HepG2 (cell line): ENCODE data around the gene PTPRD. TPM values are rescaled to one million over a fixed set of nuclear protein-coding genes. Genes with fewer than 3 reads are reported as not detected.

Experiments
- ATAC-seq: fragments of 200-7000 bp; cut with Tn5 transposase; 3 replicates; pipeline ENCODE4 v1.9.1; 2020; ENCODE audit warnings: mild to moderate bottlenecking, moderate library complexity
- BruUV-seq: library from RNA; stranded (reverse); fragments of 400-500 nt; replicated peaks from 2 replicates; lab custom pipeline; 2021; lab: Mats Ljungman, UMichigan
- CTCF ChIA-PET: fragments of 300-600 bp; formaldehyde crosslinking; extraction: SDS; loops from one replicate; lab custom pipeline; 2021; ENCODE audit warnings: low total read pairs, inconsistent platforms, low intra/inter-chr PET ratio; lab: Yijun Ruan, JAX
- POLR2A ChIA-PET: fragments of 350-600 bp; sonication (Branson Sonifier 250); formaldehyde crosslinking; loops from one replicate; lab custom pipeline; 2020; ENCODE audit warnings: antibody characterized with exemption, inconsistent platforms; lab: Yijun Ruan, JAX
- DNase-seq: peaks from one replicate; pipeline ENCODE4 v3.0.0-alpha.2; 2015; ENCODE audit warnings: low spot score
- FAIRE-seq: peaks from 3 replicates; lab custom pipeline; 2011; peaks lifted over from hg19 to GRCh38; lab: Jason Lieb, UNC
- H2AFZ ChIP-seq: one replicate; pipeline ENCODE4 v1.6.1; 2011; ENCODE audit warnings: low read length, inconsistent platforms
- H3K27ac ChIP-seq: fragments of 300-600 bp; 3 replicates; pipeline ENCODE4 v1.8.0; 2011; ENCODE audit warnings: mixed run types, mild to moderate bottlenecking, mixed read lengths, low read length, inconsistent platforms; ENCODE audit not compliant: insufficient read depth; ENCODE audit errors: extremely low read length
- H3K27me3 ChIP-seq, 2 experiments: fragments of 200-600 bp in 1 of 2; 2 replicates in 1 of 2; 3 replicates in 1 of 2; pipeline versions ENCODE4 v1.6.0 to v1.8.0; 2011; ENCODE audit warnings: low read length in 2 of 2, mild to moderate bottlenecking in 2 of 2, moderate library complexity in 2 of 2, inconsistent platforms in 1 of 2; ENCODE audit not compliant: insufficient read depth in 2 of 2, control insufficient read depth in 1 of 2
- H3K36me3 ChIP-seq, 2 experiments: fragments of 200-600 bp in 1 of 2; replicated peaks in 1 of 2; 2 replicates in 1 of 2; 3 replicates in 1 of 2; pipeline versions ENCODE4 v1.5.1 to v1.8.0; 2011; ENCODE audit warnings: low read length in 2 of 2, inconsistent platforms in 1 of 2; ENCODE audit not compliant: insufficient read depth in 2 of 2, control insufficient read depth in 1 of 2
- H3K4me1 ChIP-seq: 2 replicates; pipeline ENCODE4 v1.5.1; 2012; ENCODE audit warnings: low read length, inconsistent platforms; ENCODE audit not compliant: insufficient read depth
- H3K4me2 ChIP-seq: 2 replicates; pipeline ENCODE4 v1.6.0; 2011; ENCODE audit warnings: low read depth, low read length, inconsistent platforms
- H3K4me3 ChIP-seq, 3 experiments: fragments of 200-600 bp in 1 of 3; sonication (generic), shearing (Covaris generic) in 1 of 3; replicated peaks in 1 of 3; 2 replicates each; pipeline ENCODE4 v1.5.1; 2011 to 2016; ENCODE audit warnings: low read length in 3 of 3, inconsistent platforms in 2 of 3, low read depth in 2 of 3, mild to moderate bottlenecking in 2 of 3, control low read depth in 1 of 3, mixed read lengths in 1 of 3; ENCODE audit not compliant: insufficient read depth in 1 of 3
- H3K79me2 ChIP-seq: one replicate; pipeline ENCODE4 v1.6.1; 2011; ENCODE audit warnings: low read length, inconsistent platforms; ENCODE audit not compliant: insufficient read depth
- H3K9ac ChIP-seq: 2 replicates; pipeline ENCODE4 v1.6.0; 2011; ENCODE audit warnings: mild to moderate bottlenecking, low read depth, low read length, inconsistent platforms; ENCODE audit not compliant: insufficient read depth
- H3K9me3 ChIP-seq: 2 replicates; pipeline ENCODE4 v1.5.1; 2012; ENCODE audit warnings: mild to moderate bottlenecking, low read length
- H4K20me1 ChIP-seq: 2 replicates; pipeline ENCODE4 v1.6.0; 2011; ENCODE audit warnings: inconsistent platforms, mild to moderate bottlenecking, low read length, moderate library complexity; ENCODE audit not compliant: insufficient read depth
- HOXA5 ChIP-seq: sonication (generic); formaldehyde crosslinking; IDR thresholded peaks from 2 replicates; pipeline ENCODE4 v1.4.0; 2020; ENCODE audit warnings: missing genetic modification reagents
- ISL2 ChIP-seq: sonication (generic); formaldehyde crosslinking; IDR thresholded peaks from 2 replicates; pipeline ENCODE4 v1.5.0; 2020; ENCODE audit warnings: missing genetic modification reagents
- ISX ChIP-seq: sonication (generic); formaldehyde crosslinking; conservative IDR thresholded peaks from 2 replicates; pipeline ENCODE4 v1.5.0; 2020; ENCODE audit warnings: missing genetic modification reagents
- KDM4B ChIP-seq: sonication (generic); formaldehyde crosslinking; IDR thresholded peaks from 2 replicates; pipeline ENCODE4 v1.4.0; 2020; ENCODE audit warnings: missing genetic modification reagents
- NR3C1 ChIP-seq: sonication (generic); formaldehyde crosslinking; IDR thresholded peaks from 2 replicates; pipeline ENCODE4 v1.4.0; 2020; ENCODE audit warnings: missing genetic modification reagents
- PAWR ChIP-seq: sonication (generic); formaldehyde crosslinking; IDR thresholded peaks from 2 replicates; pipeline ENCODE4 v1.4.0; 2020; ENCODE audit warnings: missing genetic modification reagents, mild to moderate bottlenecking, borderline replicate concordance
- SOX5 ChIP-seq: IDR thresholded peaks from 2 replicates; pipeline ENCODE4 v1.6.1; 2016; ENCODE audit warnings: borderline replicate concordance
- TCF12 ChIP-seq, 2 experiments: fragments of 450-650 bp in 1 of 2; sonication (generic) in 1 of 2; formaldehyde crosslinking in 1 of 2; IDR thresholded peaks; 2 replicates each; pipeline versions ENCODE4 v1.6.1 to v1.8.0; 2017 to 2022; ENCODE audit warnings: antibody characterized with exemption in 1 of 2, mild to moderate bottlenecking in 1 of 2, missing genetic modification reagents in 1 of 2, moderate library complexity in 1 of 2
- TEAD2 ChIP-seq: sonication (generic); formaldehyde crosslinking; IDR thresholded peaks from 2 replicates; pipeline ENCODE4 v1.9.0; 2021; ENCODE audit warnings: missing genetic modification reagents
- ZFYVE20 ChIP-seq: sonication (generic); formaldehyde crosslinking; IDR thresholded peaks from 2 replicates; pipeline ENCODE4 v1.8.0; 2023; ENCODE audit warnings: low read depth, mild to moderate bottlenecking, moderate library complexity, missing genetic modification reagents, borderline replicate concordance
- ZNF34 ChIP-seq: sonication (generic); formaldehyde crosslinking; IDR thresholded peaks from 2 replicates; pipeline ENCODE4 v1.4.0; 2020; ENCODE audit warnings: mild to moderate bottlenecking, missing genetic modification reagents, borderline replicate concordance
- ZNF660 ChIP-seq: sonication (generic); formaldehyde crosslinking; IDR thresholded peaks from 2 replicates; pipeline ENCODE4 v1.5.1; 2020; ENCODE audit warnings: mild to moderate bottlenecking, low read depth, missing genetic modification reagents, borderline replicate concordance
- ZNF749 ChIP-seq: sonication (generic); formaldehyde crosslinking; IDR thresholded peaks from 2 replicates; pipeline ENCODE4 v1.8.0; 2022; ENCODE audit warnings: mild to moderate bottlenecking, missing genetic modification reagents, moderate library complexity, borderline replicate concordance
- ZNF781 ChIP-seq: sonication (generic); formaldehyde crosslinking; IDR thresholded peaks from 2 replicates; pipeline ENCODE4 v1.5.1; 2020; ENCODE audit warnings: borderline replicate concordance, mild to moderate bottlenecking, missing genetic modification reagents; ENCODE audit errors: not compliant biosample characterization
- WGBS: methylation state at CpG from one replicate; pipeline ENCODE4 v1.1.6; 2017; ENCODE audit warnings: low lambda C conversion rate; 5-methylcytosine and 5-hydroxymethylcytosine counted together
- in situ Hi-C: cut with HindIII; loops from 2 replicates; pipeline ENCODE4 v1.10.0; 2017; ENCODE audit warnings: low pct_unique_long_range_greater_than_20kb; ENCODE audit not compliant: extremely low pct_ligation_motif_present
- intact Hi-C: fragments of 100-400 bp; cut with micrococcal nuclease; formaldehyde crosslinking; loops from one replicate; pipeline ENCODE4 v1.10.0; 2022; ENCODE audit not compliant: unreplicated experiment
- polyA plus RNA-seq, 8 experiments: library from polyadenylated mRNA; depleted of rRNA in 3 of 8; stranded (reverse) in 7 of 8; unstranded in 1 of 8; fragments of >200 nt; fragmentation: Illumina TruSeq in 4 of 8; extraction: Trizol in 4 of 8; gene quantifications; 2 replicates each; pipeline versions ENCODE4 v1.2.1 to v1.2.3, GENCODE V29; 2011 to 2016; ENCODE audit warnings: low read depth in 4 of 8, missing spikeins in 1 of 8, mixed read lengths in 1 of 8; ENCODE audit not compliant: insufficient read depth in 1 of 8
- total RNA-seq, 5 experiments: library from RNA; depleted of rRNA; stranded (reverse); fragments of >200 nt; fragmentation: Illumina TruSeq; extraction: Trizol; gene quantifications; 2 replicates each; pipeline ENCODE4 v1.2.3, GENCODE V29; 2016; ENCODE audit warnings: low read depth in 1 of 5
- TF ChIP-seq, protein P1 (sequence below): sonication (generic); formaldehyde crosslinking; IDR thresholded peaks from 2 replicates; pipeline ENCODE4 v1.4.0; 2020; ENCODE audit warnings: mild to moderate bottlenecking, missing genetic modification reagents
- TF ChIP-seq, protein P2 (sequence below): IDR thresholded peaks from 2 replicates; pipeline ENCODE4 v1.6.1; 2012; ENCODE audit warnings: low read depth, low read length, improper control_type of control experiment

PTPRD gene
- total and polyA plus RNA-seq, 2 of the 13 experiments (the other 11 are each of a cell fraction or from before 2014, with no cell fraction given), result 0.05 TPM; not detected in 1

DNA sequence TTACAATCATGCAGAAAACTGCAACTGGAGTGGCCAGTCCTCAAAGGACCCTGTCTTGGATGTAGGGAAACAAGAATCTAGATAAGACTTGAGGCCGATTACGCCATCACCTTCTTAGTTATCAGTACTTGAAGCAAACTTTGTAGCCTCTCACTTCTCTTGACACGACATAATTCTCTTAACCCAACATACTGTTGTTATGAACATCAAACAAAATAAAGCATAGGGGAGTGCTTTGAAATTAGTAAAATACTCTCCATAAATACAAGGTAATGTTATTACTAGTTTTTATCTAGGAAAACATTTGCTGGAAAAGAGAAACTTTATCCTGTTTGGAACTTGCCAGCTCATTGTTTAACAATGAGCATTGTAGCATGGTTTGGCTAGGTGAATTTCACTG is 2238.3 kb downstream of the PTPRD start:
- no TSS peak for BruUV-seq

More for the DNA sequence above, 2238.3 kb downstream of the PTPRD start:
- H3K4me2 ChIP-seq, result no peak overlapping the region
- WGBS, result 13% methylated on average over 3 of the region's 3 CpGs
- no peaks in the 10 kb centered on the region for H3K4me1 ChIP-seq
- no peak overlapping the region for H3K27ac ChIP-seq
- H3K79me2 ChIP-seq, result no peaks in the 10 kb centered on the region
- POLR2A ChIA-PET, result no interaction called here
- H3K4me3 ChIP-seq, result no peak overlapping the region
- in situ Hi-C loops, result no loop called here
- H3K36me3 ChIP-seq, result no peaks in the 10 kb centered on the region
- H3K27me3 ChIP-seq, result no peaks in the 10 kb centered on the region
- CTCF ChIA-PET, result no interaction called here
- H3K9me3 ChIP-seq, result peaks cover 66% of the 10 kb centered on the region
- no peaks in the 10 kb centered on the region for H4K20me1 ChIP-seq
- no peak overlapping the region for H2AFZ ChIP-seq
- H3K9ac ChIP-seq, result no peak overlapping the region
- FAIRE-seq, result no peak
- no peak for ATAC-seq
- TF ChIP-seq ISL2, result no peak
- no peak for TF ChIP-seq HOXA5 (CRISPR knock-in tag)
- TF ChIP-seq, protein P1, sequence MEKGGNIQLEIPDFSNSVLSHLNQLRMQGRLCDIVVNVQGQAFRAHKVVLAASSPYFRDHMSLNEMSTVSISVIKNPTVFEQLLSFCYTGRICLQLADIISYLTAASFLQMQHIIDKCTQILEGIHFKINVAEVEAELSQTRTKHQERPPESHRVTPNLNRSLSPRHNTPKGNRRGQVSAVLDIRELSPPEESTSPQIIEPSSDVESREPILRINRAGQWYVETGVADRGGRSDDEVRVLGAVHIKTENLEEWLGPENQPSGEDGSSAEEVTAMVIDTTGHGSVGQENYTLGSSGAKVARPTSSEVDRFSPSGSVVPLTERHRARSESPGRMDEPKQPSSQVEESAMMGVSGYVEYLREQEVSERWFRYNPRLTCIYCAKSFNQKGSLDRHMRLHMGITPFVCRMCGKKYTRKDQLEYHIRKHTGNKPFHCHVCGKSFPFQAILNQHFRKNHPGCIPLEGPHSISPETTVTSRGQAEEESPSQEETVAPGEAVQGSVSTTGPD (CRISPR knock-in tag), result no peak
- TF ChIP-seq PAWR, result no peak
- no peak for TF ChIP-seq TEAD2 (CRISPR knock-in tag)
- no peak for TF ChIP-seq NR3C1
- TF ChIP-seq ISX (CRISPR knock-in tag), result no peak
- TF ChIP-seq SOX5 (CRISPR knock-in tag), result no peak
- no peak for TF ChIP-seq ZFYVE20 (CRISPR knock-in tag)
- TF ChIP-seq, protein P2, sequence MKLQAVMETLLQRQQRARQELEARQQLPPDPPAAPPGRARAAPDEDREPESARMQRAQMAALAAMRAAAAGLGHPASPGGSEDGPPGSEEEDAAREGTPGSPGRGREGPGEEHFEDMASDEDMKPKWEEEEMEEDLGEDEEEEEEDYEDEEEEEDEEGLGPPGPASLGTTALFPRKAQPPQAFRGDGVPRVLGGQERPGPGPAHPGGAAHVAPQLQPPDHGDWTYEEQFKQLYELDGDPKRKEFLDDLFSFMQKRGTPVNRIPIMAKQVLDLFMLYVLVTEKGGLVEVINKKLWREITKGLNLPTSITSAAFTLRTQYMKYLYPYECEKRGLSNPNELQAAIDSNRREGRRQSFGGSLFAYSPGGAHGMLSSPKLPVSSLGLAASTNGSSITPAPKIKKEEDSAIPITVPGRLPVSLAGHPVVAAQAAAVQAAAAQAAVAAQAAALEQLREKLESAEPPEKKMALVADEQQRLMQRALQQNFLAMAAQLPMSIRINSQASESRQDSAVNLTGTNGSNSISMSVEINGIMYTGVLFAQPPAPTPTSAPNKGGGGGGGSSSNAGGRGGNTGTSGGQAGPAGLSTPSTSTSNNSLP, result no peak
- no peak for TF ChIP-seq TCF12 (IDR thresholded peaks at IDR 0.05)
- TF ChIP-seq TCF12 (CRISPR knock-in tag; IDR thresholded peaks at IDR 0.05), result no peak
- TF ChIP-seq ZNF34 (CRISPR knock-in tag), result no peak
- no peak for TF ChIP-seq ZNF749 (CRISPR knock-in tag)
- TF ChIP-seq ZNF781 (CRISPR knock-in tag), result no peak
- TF ChIP-seq KDM4B (CRISPR knock-in tag), result no peak
- TF ChIP-seq ZNF660, result no peak
- TF ChIP-seq, all 625 proteins: peak for 0
- intact Hi-C loops, result no loop called here
- no peak for DNase-seq
